ENCODE results near the gene MARCHF2.

The MARCHF2 gene

DNA sequence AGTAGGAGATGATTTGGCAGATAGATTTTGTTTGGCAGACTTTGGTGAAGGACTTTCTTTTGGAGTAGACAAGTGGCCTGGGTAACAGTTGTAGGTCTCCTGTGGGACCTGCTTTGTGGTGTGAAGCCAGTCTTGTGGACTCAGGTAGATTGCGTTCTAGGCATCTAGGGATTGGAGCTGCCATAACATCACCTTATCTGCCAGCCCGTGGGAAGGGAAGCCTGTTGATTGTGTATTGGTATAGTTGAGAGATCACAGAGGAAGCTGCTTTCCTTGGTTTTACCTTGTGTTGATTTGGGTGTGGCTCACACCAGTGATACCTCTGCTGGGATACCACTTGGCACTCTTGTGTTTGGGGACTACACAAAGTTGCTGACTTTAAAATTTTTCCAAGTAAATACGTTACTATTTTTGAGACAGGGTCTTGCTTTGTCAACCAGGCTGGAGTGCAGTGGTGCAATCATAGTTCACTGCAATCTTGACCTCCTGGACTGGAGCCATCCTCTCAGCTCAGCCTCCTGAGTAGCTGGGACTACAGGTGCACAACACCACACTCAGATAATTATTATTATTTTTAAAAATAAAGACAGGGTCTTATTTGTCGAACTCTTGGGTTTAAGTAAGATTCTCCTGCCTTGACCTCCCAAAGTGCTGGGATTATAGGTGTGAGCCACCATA, 39.5 kb downstream of the MARCHF2 start:
- peak overlapping the region in 1 of 2 donors; percentile 64 for H3K27ac Mint-ChIP-seq
- peaks cover 82% of the 10 kb centered on the region for H3K4me1 Mint-ChIP-seq
- H3K27me3 Mint-ChIP-seq: no peaks in the 10 kb centered on the region
- H3K9me3 Mint-ChIP-seq: no peaks in the 10 kb centered on the region
- DNase-seq (no peak), ATAC-seq (no peak)
- H3K4me3 Mint-ChIP-seq: no peak overlapping the region

- Mint-ChIP-seq H3K4me3 (no peak overlapping the region), H3K9me3 (no peaks in the 10 kb centered on the region), H3K27ac (peak overlapping the region in 1 of 2 donors; percentile 93), H3K4me1 (peaks cover 78% of the 10 kb centered on the region), H3K27me3 (no peaks in the 10 kb centered on the region)
- DNase-seq (no peak), ATAC-seq (no peak)
These were observed 40.5 kb downstream of the MARCHF2 start for GRCh38 chr19:8453616-8454015.

DNA sequence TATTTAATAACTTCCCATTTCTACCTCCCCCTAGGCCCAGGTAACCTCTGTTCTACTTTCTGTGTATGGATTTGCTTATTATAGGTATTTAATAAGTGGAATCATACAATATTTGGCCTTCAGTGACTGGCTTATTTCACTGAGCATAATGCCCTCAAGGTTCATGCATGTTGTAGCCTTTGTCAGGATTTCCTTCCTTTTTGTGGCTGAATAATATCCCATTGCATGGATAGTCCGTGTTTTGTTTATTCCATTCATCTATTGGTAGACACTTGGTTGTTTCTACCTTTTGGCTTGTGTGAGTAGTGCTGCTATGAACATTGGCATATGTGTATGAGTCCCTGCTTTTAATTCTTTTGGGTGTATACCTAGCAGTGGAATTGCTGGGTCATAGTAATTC, 41.1 kb downstream of the MARCHF2 start:
- Mint-ChIP-seq H3K4me1 (peaks cover 78% of the 10 kb centered on the region), H3K27ac (peak overlapping the region in 1 of 2 donors; percentile 93), H3K9me3 (no peaks in the 10 kb centered on the region), H3K4me3 (no peak overlapping the region), H3K27me3 (no peaks in the 10 kb centered on the region)
- DNase-seq (no peak), ATAC-seq (no peak)

GRCh38 chr19:8455018-8455417, 41.9 kb downstream of the MARCHF2 start:
- H3K27ac Mint-ChIP-seq: peak overlapping the region in 1 of 2 donors; percentile 57
- DNase-seq: no peak
- no peaks in the 10 kb centered on the region for H3K27me3 Mint-ChIP-seq
- H3K4me3 Mint-ChIP-seq: no peak overlapping the region
- peaks cover 82% of the 10 kb centered on the region for H3K4me1 Mint-ChIP-seq
- no peaks in the 10 kb centered on the region for H3K9me3 Mint-ChIP-seq
- no peak for ATAC-seq

DNA sequence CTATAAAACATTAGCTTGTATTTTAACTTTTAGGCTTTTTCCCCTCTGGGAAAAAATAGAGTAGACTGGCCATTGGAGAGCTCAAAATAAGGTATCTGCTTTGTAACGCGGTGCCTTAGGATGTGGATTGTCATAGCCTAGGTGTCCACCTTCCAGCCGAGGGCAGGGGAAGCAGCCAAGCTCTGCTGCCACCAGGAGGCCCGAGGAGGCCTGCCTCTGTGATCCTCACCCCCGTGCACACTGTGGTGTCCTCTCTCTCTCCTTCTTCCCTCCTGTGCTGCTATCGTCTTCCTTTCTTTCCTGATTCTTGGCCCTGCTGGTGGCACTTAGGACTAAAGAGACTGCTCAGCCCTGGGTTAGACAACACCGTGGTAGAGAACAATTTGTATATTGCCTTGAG, 43.0 kb downstream of the MARCHF2 start:
- Mint-ChIP-seq H3K27ac (no peak overlapping the region), H3K4me1 (peaks cover 85% of the 10 kb centered on the region), H3K27me3 (no peaks in the 10 kb centered on the region), H3K4me3 (no peak overlapping the region), H3K9me3 (no peaks in the 10 kb centered on the region)
- no peak for DNase-seq
- ATAC-seq: no peak

DNA sequence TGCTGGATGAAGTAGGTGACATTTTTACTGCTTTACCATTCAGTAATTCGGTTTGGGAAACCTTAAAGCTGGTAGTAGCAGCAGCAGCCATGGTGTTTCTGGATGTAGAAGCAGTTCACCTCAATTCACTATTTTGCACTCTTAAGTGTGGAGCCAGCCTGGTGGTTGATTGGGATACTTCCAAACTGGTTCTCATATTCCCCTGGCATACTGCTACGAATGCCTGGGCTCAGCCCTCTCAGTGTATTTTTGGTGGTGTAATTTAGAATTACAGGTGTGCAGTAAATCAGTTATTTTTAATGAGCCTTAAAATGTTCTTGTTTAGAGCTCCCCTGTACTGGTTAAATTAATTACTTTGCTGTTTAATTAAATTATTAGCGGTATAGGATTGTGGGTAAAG, 44.1 kb downstream of the MARCHF2 start:
- Mint-ChIP-seq H3K9me3 (no peaks in the 10 kb centered on the region), H3K4me3 (no peak overlapping the region), H3K4me1 (peaks cover 76% of the 10 kb centered on the region), H3K27me3 (no peaks in the 10 kb centered on the region), H3K27ac (no peak overlapping the region)
- DNase-seq (no peak), ATAC-seq (no peak)

- Mint-ChIP-seq H3K27me3 (no peaks in the 10 kb centered on the region), H3K4me1 (peaks cover 76% of the 10 kb centered on the region), H3K4me3 (no peak overlapping the region), H3K9me3 (no peaks in the 10 kb centered on the region), H3K27ac (no peak overlapping the region)
- no peak for ATAC-seq
- DNase-seq: no peak
These were observed 44.7 kb downstream of the MARCHF2 start for GRCh38 chr19:8457827-8458226.

DNA sequence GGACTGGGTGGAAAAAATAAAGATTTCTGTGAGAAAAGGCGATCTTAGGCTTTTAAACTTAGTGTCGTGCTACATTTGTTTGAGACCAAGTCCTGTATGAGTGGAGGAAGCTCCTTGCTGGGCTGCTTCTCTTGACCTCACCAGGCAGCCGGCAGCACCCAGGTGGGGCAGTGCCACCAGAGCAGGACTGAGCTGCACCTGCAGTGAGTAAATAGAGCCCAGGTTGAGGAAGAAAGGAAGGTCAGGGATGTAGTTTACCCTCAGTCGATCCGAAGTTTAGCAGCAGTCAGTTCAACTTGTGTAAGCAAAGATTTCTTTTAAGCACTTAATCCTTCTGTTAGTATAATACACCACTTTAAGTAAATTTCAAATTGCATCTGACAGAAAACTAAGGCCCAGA, 45.3 kb downstream of the MARCHF2 start:
- peak overlapping the region; percentile 65 to 89 for H3K27ac Mint-ChIP-seq
- H3K27me3 Mint-ChIP-seq: no peaks in the 10 kb centered on the region
- no peak overlapping the region for H3K4me3 Mint-ChIP-seq

DNA sequence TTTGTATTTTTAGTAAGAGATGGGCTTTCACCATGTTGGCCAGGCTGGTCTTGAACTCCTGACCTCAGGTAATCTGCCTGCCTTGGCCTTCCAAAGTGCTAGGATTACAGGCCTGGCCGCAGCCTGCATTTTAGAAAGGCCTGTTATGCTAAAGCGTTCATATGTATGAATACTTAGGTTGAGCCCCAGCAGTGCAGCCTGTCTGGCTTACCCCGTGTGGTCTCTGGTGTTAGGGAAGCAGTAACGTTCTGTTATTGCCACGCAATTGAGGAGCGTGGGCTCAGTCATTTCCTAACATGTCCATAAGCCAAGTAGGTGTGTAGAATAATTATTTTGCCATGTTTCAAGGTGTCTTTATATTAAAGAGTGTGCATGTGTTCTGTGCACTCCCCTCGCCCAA, 46.0 kb downstream of the MARCHF2 start:
- H3K4me3 Mint-ChIP-seq: no peak overlapping the region
- no peaks in the 10 kb centered on the region for H3K27me3 Mint-ChIP-seq
- peak overlapping the region; percentile 22 to 61 for H3K27ac Mint-ChIP-seq
- H3K4me1 Mint-ChIP-seq: peaks cover 65% of the 10 kb centered on the region
- no peak for DNase-seq
- ATAC-seq: no peak
- no peaks in the 10 kb centered on the region for H3K9me3 Mint-ChIP-seq

More for the DNA sequence above, 45.3 kb downstream of the MARCHF2 start:
- peaks cover 72% of the 10 kb centered on the region for H3K4me1 Mint-ChIP-seq
- H3K9me3 Mint-ChIP-seq: no peaks in the 10 kb centered on the region
- no peak for ATAC-seq
- no peak for DNase-seq

GRCh38 chr19:8459520-8460270, 46.6 kb downstream of the MARCHF2 start:
- no peak for DNase-seq

GRCh38 chr19:8460516-8461298, 47.6 kb downstream of the MARCHF2 start:
- no peak for ATAC-seq
- Mint-ChIP-seq H3K4me3 (no peak overlapping the region), H3K27me3 (no peaks in the 10 kb centered on the region), H3K27ac (peak overlapping the region in 1 of 2 donors; percentile 63), H3K4me1 (peaks cover 49% of the 10 kb centered on the region), H3K9me3 (no peaks in the 10 kb centered on the region)
- no peak for DNase-seq

More at GRCh38 chr19:8459520-8460270, 46.6 kb downstream of the MARCHF2 start:
- Mint-ChIP-seq H3K4me1 (peaks cover 59% of the 10 kb centered on the region), H3K4me3 (no peak overlapping the region), H3K27ac (peak overlapping the region in 1 of 2 donors; percentile 63), H3K27me3 (no peaks in the 10 kb centered on the region), H3K9me3 (no peaks in the 10 kb centered on the region)
- ATAC-seq: no peak

- Mint-ChIP-seq H3K27me3 (no peaks in the 10 kb centered on the region), H3K4me1 (peaks cover 43% of the 10 kb centered on the region), H3K4me3 (no peak overlapping the region), H3K27ac (no peak overlapping the region), H3K9me3 (no peaks in the 10 kb centered on the region)
- DNase-seq (no peak), ATAC-seq (no peak)
These were observed 48.3 kb downstream of the MARCHF2 start for GRCh38 chr19:8461376-8461775.

DNA sequence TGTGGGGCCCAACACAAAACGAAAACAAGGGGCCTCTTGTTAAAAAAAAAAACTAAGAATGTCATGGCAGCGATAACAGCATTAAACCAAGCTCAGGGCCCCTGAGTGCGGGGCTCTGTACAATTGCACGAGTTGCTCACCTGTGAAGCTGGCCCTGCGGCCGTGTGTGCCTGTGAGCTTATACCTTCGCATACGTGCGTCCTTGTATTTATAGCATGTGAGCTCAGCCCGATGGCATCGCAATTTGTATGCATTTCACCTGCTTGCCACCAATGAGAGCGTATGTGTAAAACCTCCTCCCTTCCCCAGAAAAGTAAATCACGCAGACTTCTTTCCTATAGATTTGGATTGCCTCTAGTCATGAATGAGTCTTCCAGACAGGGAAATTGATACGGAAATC, 48.8 kb downstream of the MARCHF2 start:
- peaks cover 38% of the 10 kb centered on the region for H3K4me1 Mint-ChIP-seq
- peak overlapping the region in 1 of 2 donors; percentile 19 for H3K27ac Mint-ChIP-seq

GRCh38 chr19:8462571-8462970, 49.5 kb downstream of the MARCHF2 start:
- no peak overlapping the region for H3K4me3 Mint-ChIP-seq
- no peaks in the 10 kb centered on the region for H3K9me3 Mint-ChIP-seq
- peak overlapping the region in 1 of 2 donors; percentile 8 for H3K27ac Mint-ChIP-seq
- no peak for ATAC-seq
- DNase-seq: no peak
- H3K4me1 Mint-ChIP-seq: peaks cover 36% of the 10 kb centered on the region
- no peaks in the 10 kb centered on the region for H3K27me3 Mint-ChIP-seq

More for the DNA sequence above, 48.8 kb downstream of the MARCHF2 start:
- Mint-ChIP-seq H3K4me3 (no peak overlapping the region), H3K27me3 (no peaks in the 10 kb centered on the region), H3K9me3 (no peaks in the 10 kb centered on the region)
- ATAC-seq (no peak), DNase-seq (no peak)

DNA sequence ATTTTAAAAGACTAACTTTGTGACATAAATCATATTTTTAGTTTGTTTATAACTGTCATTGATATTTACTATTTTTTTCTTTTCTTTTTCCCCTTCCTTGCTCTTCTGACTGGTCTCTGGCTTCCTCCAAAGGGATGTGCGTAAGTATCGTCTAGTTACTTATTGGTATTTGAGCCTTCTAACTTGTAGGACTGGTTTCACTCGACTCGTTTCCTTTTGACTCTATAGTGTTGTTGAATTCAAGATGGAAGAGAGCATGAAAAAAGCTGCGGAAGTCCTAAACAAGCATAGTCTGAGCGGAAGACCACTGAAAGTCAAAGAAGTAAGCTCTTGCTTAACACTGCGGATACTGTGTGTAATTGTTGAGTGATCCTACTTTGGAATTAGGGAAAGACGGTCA, 50.3 kb downstream of the MARCHF2 start:
- H3K4me1 Mint-ChIP-seq: peaks cover 33% of the 10 kb centered on the region
- H3K27me3 Mint-ChIP-seq: no peaks in the 10 kb centered on the region
- no peak overlapping the region for H3K4me3 Mint-ChIP-seq
- no peak for ATAC-seq
- H3K27ac Mint-ChIP-seq: peak overlapping the region in 1 of 2 donors; percentile 2
- no peak for DNase-seq
- H3K9me3 Mint-ChIP-seq: no peaks in the 10 kb centered on the region

- peaks cover 7% of the 10 kb centered on the region for H3K4me1 Mint-ChIP-seq
- DNase-seq (no peak), ATAC-seq (no peak)
- no peaks in the 10 kb centered on the region for H3K27me3 Mint-ChIP-seq
- no peaks in the 10 kb centered on the region for H3K9me3 Mint-ChIP-seq
- no peak overlapping the region for H3K4me3 Mint-ChIP-seq
- H3K27ac Mint-ChIP-seq: no peak overlapping the region
These were observed 52.9 kb downstream of the MARCHF2 start for GRCh38 chr19:8466018-8466417.
